ENCODE results near the gene ANP32A.

Gene ANP32A

GRCh38 chr15:68743256-68743655, 77.4 kb downstream of the ANP32A start:
- DNase-seq (ENCODE audit: low read depth) = no peak

GRCh38 chr15:68739390-68740080, 81.2 kb downstream of the ANP32A start:
- no peak for DNase-seq (ENCODE audit: low read depth)

- no peak for DNase-seq (ENCODE audit: low read depth)
Measured at GRCh38 chr15:68735610-68736009, 85.1 kb downstream of the ANP32A start.

- DNase-seq (ENCODE audit: low read depth) = no peak
Measured at GRCh38 chr15:68734881-68735280, 85.8 kb downstream of the ANP32A start.

GRCh38 chr15:68734352-68734751, 86.3 kb downstream of the ANP32A start:
- no peak for DNase-seq (ENCODE audit: low read depth)

GRCh38 chr15:68733666-68734065, 87.0 kb downstream of the ANP32A start:
- DNase-seq (ENCODE audit: low read depth) = no peak

GRCh38 chr15:68732451-68732850, 88.2 kb downstream of the ANP32A start:
- no peak for DNase-seq (ENCODE audit: low read depth)

GRCh38 chr15:68730976-68731897, 89.5 kb downstream of the ANP32A start:
- no peak for DNase-seq (ENCODE audit: low read depth)

GRCh38 chr15:68730471-68730919, 90.2 kb downstream of the ANP32A start:
- DNase-seq (ENCODE audit: low read depth) = no peak

GRCh38 chr15:68729789-68730411, 90.8 kb downstream of the ANP32A start:
- no peak for DNase-seq (ENCODE audit: low read depth)

Data from activated T-cell treated with anti-CD3 and anti-CD28 coated beads for 48 hours (primary cell).